ENCODE data around the gene SBF2.

Gene SBF2

DNA sequence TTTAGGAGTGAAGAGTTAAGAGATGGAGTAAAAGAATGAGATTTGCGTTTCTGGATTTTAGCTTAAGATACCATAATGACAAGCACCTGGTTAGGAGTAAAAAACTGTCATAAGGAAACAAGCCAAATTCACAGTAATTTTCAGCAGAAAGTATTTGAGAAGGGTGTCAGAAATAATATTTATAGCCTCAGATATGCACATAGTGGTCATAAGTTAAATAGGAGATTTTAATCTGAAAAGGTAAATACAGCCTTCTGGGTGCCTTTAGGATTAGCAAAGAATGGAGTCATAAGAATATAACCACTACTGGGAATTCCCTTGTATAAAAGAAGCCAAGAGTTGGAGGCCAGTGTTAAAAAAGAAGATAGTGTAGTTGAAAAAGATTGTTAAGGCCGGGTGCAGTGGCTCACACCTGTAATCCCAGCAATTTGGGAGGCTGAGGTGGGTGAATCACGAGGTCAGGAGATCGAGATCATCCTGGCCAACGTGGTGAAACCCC lies 470.1 kb downstream of the SBF2 start:
- DNase-seq (ENCODE audit: low read depth in 1 of 2, low spot score in 1 of 2): no peak

GRCh38 chr11:9823439-9823838 lies 470.6 kb downstream of the SBF2 start:
- no peak for DNase-seq (ENCODE audit: low read depth in 1 of 2, low spot score in 1 of 2)

GRCh38 chr11:9821008-9821752 lies 472.8 kb downstream of the SBF2 start:
- DNase-seq (ENCODE audit: low read depth in 1 of 2, low spot score in 1 of 2): no peak

DNA sequence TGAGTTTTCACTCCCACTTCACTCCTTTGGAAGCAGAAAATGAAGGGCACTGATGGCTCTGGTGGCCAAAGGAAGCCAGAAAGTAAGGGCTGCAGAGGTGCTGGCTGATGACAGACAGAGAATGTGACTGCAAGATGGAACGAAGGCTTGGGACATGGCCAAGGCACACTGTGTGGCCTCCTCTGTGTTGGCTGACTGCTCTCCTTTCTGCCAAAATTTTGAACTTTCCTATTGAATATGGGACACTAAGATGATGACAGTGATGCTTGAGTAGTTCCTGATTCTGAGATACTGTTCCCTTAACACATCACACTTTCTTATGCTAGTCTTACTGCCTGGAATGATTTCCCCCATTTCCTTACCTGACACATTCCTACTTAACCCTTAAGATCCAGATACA lies 473.8 kb downstream of the SBF2 start:
- DNase-seq (ENCODE audit: low read depth in 1 of 2, low spot score in 1 of 2): no peak

DNA sequence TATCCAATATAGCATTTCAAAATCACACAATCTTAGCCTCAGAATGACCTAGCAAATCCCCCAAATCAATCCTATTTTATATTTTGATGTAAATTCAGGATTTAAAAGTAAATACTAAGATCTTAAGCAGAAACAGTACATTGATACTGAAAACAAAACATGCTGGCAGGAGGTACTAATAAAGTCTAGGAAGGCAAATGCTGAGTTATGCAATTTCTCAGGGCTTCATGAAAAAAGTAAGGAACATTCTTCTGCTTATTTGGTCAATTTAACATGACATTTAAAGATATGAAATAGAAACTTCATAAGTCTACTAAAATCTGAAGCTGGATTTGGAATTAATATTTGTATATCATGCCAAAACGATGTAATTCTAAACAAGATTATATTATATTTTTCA lies 476.8 kb downstream of the SBF2 start:
- no peak for DNase-seq (ENCODE audit: low read depth in 1 of 2, low spot score in 1 of 2)

DNA sequence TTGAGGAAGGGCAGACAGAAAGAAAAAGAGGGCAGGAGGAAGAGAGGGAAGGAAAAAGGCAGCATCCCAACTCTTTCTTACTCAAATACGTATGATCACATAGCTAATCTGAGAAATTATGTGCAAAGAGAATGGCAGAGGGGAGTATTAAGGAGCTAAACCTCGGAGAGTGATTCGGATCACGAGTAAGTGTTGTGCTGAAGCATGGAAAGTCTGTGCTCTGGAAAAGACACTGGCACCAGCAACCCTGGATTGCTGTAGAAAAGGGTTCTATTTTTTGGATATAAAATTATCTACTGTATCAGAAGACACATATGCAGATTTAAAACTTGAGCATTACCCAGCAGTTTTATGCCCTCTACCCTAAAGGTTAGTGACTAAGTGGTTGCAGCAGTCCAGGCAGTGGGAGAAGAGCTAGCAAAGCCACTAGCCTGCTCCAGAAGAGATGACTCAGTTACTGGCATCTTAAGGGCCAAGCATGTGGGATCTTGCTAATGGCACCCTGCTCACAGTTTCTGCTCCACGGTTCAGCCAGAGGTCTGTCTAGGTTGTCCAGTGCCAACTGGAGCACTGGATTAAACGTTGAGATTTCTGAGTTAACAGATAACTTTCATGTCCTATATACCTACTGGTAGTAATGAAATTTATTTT lies 478.4 kb downstream of the SBF2 start:
- DNase-seq (ENCODE audit: low read depth in 1 of 2, low spot score in 1 of 2): no peak

GRCh38 chr11:9814108-9814507 lies 479.9 kb downstream of the SBF2 start:
- no peak for DNase-seq (ENCODE audit: low read depth in 1 of 2, low spot score in 1 of 2)

DNA sequence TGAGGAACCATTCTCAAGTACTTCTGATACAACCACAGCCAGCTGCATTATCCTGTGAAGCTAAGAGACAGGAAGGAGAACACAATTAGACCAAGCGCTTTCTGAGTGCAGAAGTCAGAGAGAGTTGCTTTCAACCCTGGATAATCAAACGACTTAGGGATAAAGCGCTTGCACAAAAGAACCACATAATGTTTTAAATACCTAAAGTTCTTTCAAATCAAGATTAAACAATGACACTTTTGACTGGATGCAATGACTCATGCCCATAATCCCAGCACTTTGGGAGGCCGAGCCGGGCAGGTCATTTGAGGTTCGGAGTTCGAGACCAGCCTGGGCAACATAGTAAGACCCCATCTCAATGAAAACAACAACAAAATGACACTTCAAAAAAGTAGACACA lies 485.1 kb downstream of the SBF2 start:
- no peak for DNase-seq (ENCODE audit: low read depth in 1 of 2, low spot score in 1 of 2)

GRCh38 chr11:9806946-9807687 lies 486.9 kb downstream of the SBF2 start:
- DNase-seq (ENCODE audit: low read depth in 1 of 2, low spot score in 1 of 2): no peak

- DNase-seq (ENCODE audit: low read depth in 1 of 2, low spot score in 1 of 2): no peak
Observed at GRCh38 chr11:9804419-9804902, 489.6 kb downstream of the SBF2 start.

- no peak for DNase-seq (ENCODE audit: low read depth in 1 of 2, low spot score in 1 of 2)
Observed at GRCh38 chr11:9803685-9804418, 490.2 kb downstream of the SBF2 start.

DNA sequence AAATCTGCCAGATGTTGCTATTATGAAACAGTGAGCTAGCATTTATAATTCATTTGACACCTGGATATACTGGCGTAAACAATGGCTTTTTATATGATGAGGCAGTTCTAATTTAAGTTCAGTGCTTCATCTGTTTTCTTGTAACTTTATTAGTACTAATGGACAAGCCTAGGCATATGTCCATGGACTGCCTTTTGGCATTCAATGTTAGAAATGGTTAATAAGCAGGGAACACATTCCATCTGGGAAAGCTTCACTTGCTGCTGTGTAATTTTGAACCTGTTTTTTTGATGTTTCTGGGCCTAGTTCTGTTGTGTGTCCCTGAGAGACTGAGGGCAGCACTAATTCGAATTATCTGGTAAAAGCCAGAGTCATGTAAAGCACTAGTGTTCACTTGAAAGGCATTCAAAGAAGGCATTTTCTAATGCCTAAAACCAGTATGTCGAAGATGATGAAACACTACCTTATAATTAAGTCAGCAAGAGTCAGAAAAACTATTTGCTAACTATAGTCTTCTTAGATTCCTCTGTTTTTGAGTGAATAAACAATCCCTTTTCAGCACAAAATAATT lies 491.6 kb downstream of the SBF2 start:
- DNase-seq (ENCODE audit: low read depth in 1 of 2, low spot score in 1 of 2): no peak

- DNase-seq (ENCODE audit: low read depth in 1 of 2, low spot score in 1 of 2): no peak
Observed at GRCh38 chr11:9799886-9800285, 494.1 kb downstream of the SBF2 start.

DNA sequence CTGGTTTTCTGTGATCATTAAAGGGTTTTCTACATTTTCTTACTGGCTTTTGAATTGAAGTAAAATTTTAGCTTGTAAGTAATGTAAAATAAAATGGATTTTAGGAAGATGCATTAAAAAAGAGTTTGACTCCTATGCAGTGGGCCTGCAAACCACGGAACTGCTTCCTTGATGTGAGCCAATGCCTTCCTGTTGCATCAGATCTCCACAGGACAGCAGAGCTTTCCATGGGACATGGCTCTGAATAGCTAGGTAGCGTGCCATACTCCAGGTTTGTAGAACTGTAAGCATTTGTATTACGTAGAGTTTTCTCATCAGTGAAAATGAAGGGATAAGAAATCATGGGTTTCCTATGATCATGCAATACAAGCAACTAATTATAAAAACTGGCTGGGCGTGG lies 496.7 kb downstream of the SBF2 start:
- DNase-seq (ENCODE audit: low read depth in 1 of 2, low spot score in 1 of 2): no peak

- DNase-seq (ENCODE audit: low read depth in 1 of 2, low spot score in 1 of 2): no peak
Observed at GRCh38 chr11:9796854-9797253, 497.2 kb downstream of the SBF2 start.

DNA sequence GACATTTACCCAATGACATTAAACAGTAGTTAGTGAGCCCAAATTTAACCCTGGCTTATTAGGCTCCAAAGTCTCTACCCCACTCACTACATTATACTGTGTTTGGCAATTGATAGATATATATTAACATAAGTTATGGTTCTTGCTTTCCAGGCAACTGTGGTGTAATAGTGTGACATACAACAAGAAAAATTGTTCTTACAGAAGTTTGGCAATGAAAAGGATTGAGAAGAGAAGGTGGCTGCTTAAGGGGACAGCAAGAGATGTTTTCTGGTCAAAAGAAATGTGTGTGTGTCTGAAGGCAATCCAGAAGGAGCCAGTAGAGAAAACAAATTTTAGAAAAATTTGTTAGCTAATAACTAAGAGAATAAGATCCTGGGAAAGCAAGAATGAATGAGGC lies 497.8 kb downstream of the SBF2 start:
- DNase-seq (ENCODE audit: low read depth in 1 of 2, low spot score in 1 of 2): no peak

- no peak for DNase-seq (ENCODE audit: low read depth in 1 of 2, low spot score in 1 of 2)
Observed at GRCh38 chr11:9790703-9791102, 503.3 kb downstream of the SBF2 start.

DNA sequence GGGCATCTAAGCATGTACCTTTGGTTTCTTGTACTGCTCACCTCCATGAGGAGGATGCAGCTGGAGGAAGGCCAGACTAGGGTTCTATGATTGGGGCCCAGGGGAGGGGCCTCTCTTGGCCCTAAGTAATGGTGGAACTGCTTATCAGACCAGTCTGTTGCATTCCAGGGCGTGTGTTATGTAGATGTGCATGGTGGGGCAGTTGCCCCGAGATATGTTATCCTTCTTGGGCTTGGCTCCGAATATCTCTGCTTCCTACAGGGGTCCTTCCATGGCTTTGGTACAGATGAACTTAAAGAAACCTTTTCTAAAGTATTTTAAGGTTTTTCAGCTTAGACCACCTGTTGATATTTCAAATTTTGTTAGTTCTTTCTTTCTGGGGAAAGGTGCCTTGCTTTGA lies 504.1 kb downstream of the SBF2 start:
- DNase-seq (ENCODE audit: low read depth in 1 of 2, low spot score in 1 of 2): no peak

DNA sequence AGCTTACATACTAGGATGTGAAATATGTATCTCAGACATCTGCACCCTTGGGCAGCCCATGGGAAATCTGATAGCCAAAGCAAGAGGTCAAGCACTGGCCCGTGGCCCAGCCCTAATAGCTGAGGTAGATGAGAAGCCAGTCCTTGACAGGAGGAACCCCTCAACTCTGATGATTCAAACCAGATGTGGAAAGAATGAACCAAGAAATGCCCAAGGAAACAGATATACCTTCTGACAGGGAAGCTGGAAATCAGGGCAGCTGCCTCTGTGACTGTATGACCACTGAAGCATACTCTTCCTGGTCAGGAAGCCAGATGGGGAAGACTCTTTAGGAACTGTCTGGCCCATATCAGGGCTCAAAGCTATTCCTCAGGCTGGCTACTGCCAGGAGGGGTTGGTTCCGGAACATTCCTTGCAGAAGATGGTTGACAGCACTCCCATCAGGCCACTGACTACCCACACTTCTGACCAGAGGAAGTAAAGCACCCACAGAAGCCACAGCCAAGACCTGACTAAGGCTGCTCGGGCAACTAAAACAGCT lies 506.0 kb downstream of the SBF2 start:
- DNase-seq (ENCODE audit: low read depth in 1 of 2, low spot score in 1 of 2): no peak

GRCh38 chr11:9787260-9787659 lies 506.8 kb downstream of the SBF2 start:
- no peak for DNase-seq (ENCODE audit: low read depth in 1 of 2, low spot score in 1 of 2)

Data from activated CD4-positive, alpha-beta T cell treated with anti-CD3 and anti-CD28 coated beads, Interleukin-2, amount 50 U/mL, for 24 hours (primary cell).